Stomach (tissue), 4 donors: Measurements from ENCODE around the gene ETFA.

Experiments
- CTCF ChIP-seq, 7 experiments: fragments of 450-650 bp in 4 of 7; fragments of 200-600 bp in 3 of 7; sonication (generic) in 3 of 7; IDR thresholded peaks; one replicate each; pipeline ENCODE4 v1.5.1; 2016 to 2019; ENCODE audit warnings: antibody characterized with exemption in 7 of 7, control low read depth in 2 of 7, mild to moderate bottlenecking in 1 of 7
- POLR2AphosphoS5 ChIP-seq, 3 donors: sonication (generic); formaldehyde crosslinking; IDR thresholded peaks; one replicate each; pipeline ENCODE4 v1.6.1; 2016; ENCODE audit warnings: antibody characterized with exemption in 3 of 3

- TF ChIP-seq POLR2AphosphoS5 (IDR thresholded peaks at IDR 0.05), result no peak
- TF ChIP-seq CTCF (IDR thresholded peaks at IDR 0.05), result no peak
Observed at GRCh38 chr15:76193934-76194333, 117.3 kb downstream of the ETFA start.
